ENCODE data around the gene DDX23.
A peak's percentile ranks its signal among the peaks of the same experiment; 100 is the strongest.
"Not testable (repeated sequence)": the region's sequence is repeated elsewhere in the genome, so short reads cannot be mapped to it uniquely, and the experiment has no call there.

DDX23 gene

DNA sequence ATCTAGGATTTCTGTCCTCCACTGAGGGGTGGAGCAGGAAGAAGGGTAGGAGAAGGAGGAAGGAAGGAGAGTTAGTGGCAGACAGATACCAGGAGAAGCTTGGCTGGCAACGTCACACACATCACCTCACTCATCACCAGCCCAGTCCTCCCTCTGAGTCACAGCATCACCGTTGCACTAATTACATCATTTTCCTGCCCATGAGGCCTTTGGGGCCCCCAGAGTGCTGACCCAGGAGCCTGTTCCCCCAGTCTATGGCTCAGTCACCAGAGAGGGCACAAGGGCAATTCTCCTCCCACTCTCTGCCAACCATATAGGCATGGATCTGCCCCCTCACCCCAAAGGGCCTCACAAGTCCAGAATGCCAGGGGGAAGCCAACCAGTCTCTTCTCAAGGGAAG lies 9.1 kb upstream of the DDX23 start:
- no peak for DNase-seq

GRCh38 chr12:48860236-48860635 lies 8.3 kb upstream of the DDX23 start:
- DNase-seq = not testable (repeated sequence)

DNA sequence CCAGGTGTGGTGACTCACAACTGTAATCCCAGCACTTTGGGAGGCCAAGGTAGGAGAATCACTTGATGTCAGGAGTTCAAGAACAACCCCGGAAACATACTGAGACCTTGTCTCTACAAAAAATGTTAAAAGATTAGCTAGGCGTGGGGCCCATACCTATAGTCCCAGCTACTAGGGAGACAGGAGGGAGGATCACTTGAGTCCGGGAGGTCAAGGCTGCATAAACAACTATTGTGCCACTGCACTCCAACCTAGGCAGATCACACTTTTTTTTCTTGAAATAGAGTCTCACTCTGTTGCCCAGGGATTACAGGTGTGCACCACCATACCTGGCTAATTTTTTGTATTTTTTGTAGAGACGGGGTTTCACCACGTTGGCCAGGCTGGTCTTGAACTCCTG lies 7.6 kb upstream of the DDX23 start:
- no peak for DNase-seq

DNA sequence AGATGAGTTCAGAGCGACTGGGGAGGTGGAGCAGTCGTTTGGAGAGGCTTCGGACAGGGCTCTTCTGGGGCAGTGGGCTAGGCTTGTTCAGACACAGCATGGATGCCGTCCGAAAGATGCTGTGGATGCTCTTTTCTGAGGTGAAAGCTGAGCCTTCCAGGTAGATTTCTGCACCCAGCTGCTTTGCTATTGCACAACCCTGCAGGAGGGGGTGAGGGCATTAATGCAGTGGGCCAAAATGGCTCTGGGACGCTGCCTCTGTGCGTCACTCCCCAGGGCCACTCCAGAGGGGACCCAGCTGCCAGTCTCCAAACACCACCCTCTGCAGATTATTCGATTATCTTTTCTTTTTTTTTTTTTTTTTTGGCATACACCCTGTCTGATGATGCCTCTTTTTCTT lies 6.1 kb upstream of the DDX23 start:
- DNase-seq = no peak

- DNase-seq = no peak
Observed at GRCh38 chr12:48857278-48857994, 5.5 kb upstream of the DDX23 start.

GRCh38 chr12:48856379-48856778 lies 4.4 kb upstream of the DDX23 start:
- no peak for DNase-seq

- DNase-seq = not testable (repeated sequence)
Observed at GRCh38 chr12:48854932-48855331, 3.0 kb upstream of the DDX23 start.

DNA sequence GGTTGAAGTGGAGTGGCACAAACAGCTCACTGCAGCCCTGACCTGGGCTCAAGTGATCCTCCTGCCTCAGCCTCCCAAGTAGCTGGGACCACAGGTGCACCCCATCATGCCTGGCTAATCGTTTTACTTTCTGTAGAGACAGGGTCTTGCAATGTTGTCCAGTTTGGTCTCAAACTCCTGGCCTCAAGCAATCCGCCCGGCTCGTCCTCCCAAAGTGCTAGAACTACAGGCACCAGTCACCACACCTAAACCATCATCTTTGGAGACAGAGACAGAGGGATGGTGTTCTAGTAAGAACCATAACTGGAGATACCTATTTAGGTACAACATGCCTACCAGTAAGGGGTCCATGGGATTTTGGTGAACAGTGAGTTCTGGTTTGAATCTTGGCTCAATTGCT lies 2.5 kb upstream of the DDX23 start:
- no peak for DNase-seq

- peak; percentile 80 for DNase-seq
Observed at GRCh38 chr12:48852734-48853688, 1.0 kb upstream of the DDX23 start.

GRCh38 chr12:48842021-48842420 lies 9.9 kb downstream of the DDX23 start:
- DNase-seq = not testable (repeated sequence)

- no peak for DNase-seq
Observed at GRCh38 chr12:48838048-48838447, 13.9 kb downstream of the DDX23 start.

GRCh38 chr12:48832321-48833060 lies 19.5 kb downstream of the DDX23 start:
- no peak for DNase-seq

DNA sequence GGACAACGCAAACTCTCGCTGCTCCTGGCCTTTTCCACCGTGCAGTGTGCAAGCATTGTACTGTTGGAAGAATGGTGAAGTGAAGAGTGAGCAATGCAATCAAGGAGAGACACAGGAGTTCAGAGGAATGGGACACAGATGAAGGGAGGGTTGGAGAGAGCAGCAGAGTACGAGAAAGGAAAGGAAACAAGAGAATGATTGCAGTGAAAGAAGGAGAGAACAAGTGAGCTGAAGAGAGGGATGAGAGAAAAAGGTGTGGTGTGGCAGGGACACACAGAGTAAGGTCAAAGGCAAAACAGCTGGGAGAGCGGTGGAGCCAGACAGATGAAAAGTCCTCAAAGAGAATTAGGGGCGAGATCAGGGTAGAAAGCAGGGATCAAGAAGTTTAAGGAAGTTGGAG lies 20.7 kb downstream of the DDX23 start:
- DNase-seq = no peak

DNA sequence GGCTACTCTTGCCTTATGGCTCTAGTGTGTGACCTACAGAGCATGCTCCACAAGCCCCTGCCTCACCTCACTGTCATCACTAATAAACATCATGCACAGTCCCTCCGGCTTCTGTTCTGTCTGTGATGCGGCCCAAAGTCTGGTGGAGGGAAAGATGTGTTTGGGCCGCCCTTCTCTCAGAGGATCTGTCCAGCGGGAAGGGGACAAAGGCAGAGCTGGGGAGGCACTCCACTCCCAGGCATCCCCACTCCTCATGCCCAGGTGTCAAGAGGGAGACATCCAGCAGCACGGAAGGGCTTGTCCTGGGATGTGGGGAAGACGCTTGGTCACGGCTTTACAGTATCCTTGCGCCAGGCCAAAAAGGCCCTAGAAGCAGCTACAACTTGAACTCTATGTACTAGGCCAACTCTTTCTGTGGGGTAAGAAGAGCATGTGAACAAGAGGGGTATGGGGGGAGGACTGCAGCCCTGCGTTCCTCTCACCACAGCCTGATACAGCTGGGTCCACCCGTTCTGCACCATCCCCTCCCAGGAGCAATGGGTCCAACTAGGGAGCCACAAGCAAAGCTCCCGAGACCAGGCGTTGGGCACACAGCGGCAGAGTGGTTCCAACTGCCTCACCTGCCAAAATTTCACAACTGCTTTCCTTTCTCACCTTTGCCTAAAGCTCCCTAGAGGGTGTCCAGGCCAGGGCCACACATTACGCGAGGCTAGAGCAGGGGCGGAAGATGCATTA lies 23.0 kb downstream of the DDX23 start:
- no peak for DNase-seq

GRCh38 chr12:48828293-48828692 lies 23.7 kb downstream of the DDX23 start:
- no peak for DNase-seq

DNA sequence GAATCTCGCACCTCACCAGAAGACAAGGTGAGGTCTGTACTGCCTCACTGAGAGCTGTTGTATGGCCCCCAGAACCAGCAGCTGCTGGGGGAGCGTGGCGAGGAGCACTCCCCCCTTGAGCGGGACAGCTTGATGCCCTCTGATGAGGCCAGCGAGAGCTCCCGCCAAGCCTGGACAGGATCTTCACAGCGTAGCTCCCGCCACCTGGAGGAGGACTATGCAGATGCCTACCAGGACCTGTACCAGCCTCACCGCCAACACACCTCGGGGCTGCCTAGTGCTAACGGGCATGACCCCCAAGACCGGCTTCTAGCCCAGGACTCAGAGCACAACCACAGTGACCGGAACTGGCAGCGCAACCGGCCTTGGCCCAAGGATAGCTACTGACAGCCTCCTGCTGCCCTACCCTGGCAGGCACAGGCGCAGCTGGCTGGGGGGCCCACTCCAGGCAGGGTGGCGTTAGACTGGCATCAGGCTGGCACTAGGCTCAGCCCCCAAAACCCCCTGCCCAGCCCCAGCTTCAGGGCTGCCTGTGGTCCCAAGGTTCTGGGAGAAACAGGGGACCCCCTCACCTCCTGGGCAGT lies 24.4 kb downstream of the DDX23 start:
- no peak for DNase-seq

DNA sequence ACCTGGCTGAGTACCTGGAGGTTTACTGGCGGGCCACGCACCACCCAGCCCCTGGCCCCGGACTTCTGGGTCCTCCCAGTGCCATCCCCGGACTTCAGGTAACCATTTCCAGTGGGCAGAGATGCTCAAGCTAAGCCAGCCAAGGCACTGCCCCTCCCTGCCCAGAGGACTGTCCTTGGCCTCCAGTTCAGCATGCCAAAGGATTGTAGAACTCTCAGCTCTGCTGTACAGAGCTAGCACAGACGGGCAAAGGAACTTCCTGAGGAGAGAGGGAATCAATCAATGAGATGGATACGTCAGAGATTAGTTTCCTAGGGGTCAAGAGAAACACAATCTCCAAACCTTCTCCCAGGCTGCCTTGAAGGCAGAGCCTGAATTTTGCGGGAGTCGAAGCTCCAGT lies 24.9 kb downstream of the DDX23 start:
- DNase-seq = no peak

- no peak for DNase-seq
Observed at GRCh38 chr12:48826209-48826855, 25.6 kb downstream of the DDX23 start.

- DNase-seq = no peak
Observed at GRCh38 chr12:48824905-48825304, 27.1 kb downstream of the DDX23 start.

DNA sequence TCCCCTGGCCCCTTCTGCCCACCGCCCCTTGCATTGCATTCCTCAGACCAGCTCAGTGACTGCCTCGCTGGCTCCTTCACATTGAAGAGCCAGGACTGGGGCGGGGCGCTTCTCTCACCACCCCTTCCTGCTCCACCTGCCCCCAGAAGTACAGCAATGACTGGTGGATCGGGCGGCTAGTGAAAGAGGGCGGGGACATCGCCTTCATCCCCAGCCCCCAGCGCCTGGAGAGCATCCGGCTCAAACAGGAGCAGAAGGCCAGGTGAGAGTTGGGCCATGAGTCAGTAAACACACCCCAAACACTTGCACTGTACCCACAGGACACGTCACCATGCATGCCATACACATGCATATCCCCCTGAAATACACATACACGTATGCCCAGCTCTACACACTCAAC lies 27.9 kb downstream of the DDX23 start:
- no peak for DNase-seq

DNA sequence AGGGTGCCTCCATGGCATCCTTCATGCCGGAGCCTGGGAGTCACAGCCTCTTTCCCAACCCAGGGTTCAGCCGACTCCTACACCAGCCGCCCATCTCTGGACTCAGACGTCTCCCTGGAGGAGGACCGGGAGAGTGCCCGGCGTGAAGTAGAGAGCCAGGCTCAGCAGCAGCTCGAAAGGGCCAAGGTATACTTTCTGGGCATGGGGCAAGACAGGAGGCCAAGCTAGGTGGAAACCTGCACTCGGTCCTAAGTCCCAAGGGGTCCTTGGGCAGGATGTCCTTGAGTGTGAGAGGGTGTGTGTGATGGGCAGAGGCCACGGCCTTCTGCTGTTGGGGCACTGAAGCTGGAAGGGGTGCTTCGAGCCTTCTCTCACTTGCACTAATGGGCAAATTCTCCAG lies 28.7 kb downstream of the DDX23 start:
- DNase-seq = no peak

- no peak for DNase-seq
Observed at GRCh38 chr12:48822711-48823110, 29.3 kb downstream of the DDX23 start.

Data from effector CD8-positive, alpha-beta T cell (primary cell).